ENCODE measurements around the gene RPS13. TPM values are rescaled to one million over a fixed set of nuclear protein-coding genes. Genes with fewer than 3 reads are reported as not detected.

Gene RPS13
- total RNA-seq, result 653 and 1,574 TPM in 2 replicates

GRCh38 chr11:17077520-17078401 lies at the start of gene RPS13:
Gene RPS13, minus strand, starts transcription at chr11:17077667. Its CDS starts 26 bp downstream, at chr11:17077641.

Small RNA genes lying within 50 kb of the gene (small RNA-seq; reads per million reads assigned to genes)
- not detected for gene RNU6-593P
- gene SNORD14A, result 2,349 reads per million, percentile 100 among the genes with 10 or more reads in this experiment
- not detected for gene SNORD14B

Other genes with a start within 250 kb of the RPS13 start
- gene PLEKHA7, start 63.3 kb downstream of the RPS13 start, total RNA-seq, result under 0.01 and 0.20 TPM in 2 replicates
- 26.5 and 41.8 TPM in 2 replicates for gene PIK3C2A, start 130.3 kb upstream of the RPS13 start, total RNA-seq
- 46.1 and 52.2 TPM in 2 replicates for gene NUCB2, start 199.1 kb upstream of the RPS13 start, total RNA-seq

All from subcutaneous preadipocyte (primary cell).